ENCODE measurements around the gene AP3S2.

Gene AP3S2

DNA sequence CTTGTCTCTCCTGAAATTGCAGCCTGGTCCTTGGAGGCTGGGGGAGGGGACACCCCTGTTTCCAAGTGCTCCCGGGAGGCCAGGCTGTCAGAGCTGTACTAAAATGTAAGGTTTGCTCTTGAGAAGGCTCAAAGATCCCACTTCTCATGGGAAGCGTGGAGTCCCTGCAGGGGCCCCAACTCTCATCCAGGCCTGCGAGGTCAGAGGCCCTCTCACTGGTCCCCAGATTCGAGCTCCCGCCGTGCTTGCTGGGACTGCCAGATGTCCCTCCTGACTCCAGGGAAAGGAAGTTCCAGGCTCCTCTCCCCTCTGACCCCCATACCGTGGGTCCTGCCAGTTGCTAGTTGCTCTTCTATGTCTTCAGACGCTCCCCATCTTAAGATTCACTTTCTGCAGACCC lies 64.6 kb downstream of the AP3S2 start:
- H3K9me3 ChIP-seq (ENCODE audit: insufficient read depth, low read length, severe bottlenecking): no peaks in the 10 kb centered on the region
- no peak for TF ChIP-seq EZH2 (IDR thresholded peaks at IDR 0.05; ENCODE audit: borderline replicate concordance, low read depth, low read length, severe bottlenecking)
- TF ChIP-seq, protein P1, sequence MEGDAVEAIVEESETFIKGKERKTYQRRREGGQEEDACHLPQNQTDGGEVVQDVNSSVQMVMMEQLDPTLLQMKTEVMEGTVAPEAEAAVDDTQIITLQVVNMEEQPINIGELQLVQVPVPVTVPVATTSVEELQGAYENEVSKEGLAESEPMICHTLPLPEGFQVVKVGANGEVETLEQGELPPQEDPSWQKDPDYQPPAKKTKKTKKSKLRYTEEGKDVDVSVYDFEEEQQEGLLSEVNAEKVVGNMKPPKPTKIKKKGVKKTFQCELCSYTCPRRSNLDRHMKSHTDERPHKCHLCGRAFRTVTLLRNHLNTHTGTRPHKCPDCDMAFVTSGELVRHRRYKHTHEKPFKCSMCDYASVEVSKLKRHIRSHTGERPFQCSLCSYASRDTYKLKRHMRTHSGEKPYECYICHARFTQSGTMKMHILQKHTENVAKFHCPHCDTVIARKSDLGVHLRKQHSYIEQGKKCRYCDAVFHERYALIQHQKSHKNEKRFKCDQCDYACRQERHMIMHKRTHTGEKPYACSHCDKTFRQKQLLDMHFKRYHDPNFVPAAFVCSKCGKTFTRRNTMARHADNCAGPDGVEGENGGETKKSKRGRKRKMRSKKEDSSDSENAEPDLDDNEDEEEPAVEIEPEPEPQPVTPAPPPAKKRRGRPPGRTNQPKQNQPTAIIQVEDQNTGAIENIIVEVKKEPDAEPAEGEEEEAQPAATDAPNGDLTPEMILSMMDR (IDR thresholded peaks at IDR 0.05; ENCODE audit: borderline replicate concordance, extremely low read depth, low read length, poor library complexity, severe bottlenecking): no peak
- no peaks in the 10 kb centered on the region for H3K4me1 ChIP-seq (ENCODE audit: insufficient read depth, low read length)
- no peaks in the 10 kb centered on the region for H4K20me1 ChIP-seq (ENCODE audit: insufficient read depth, low read length)
- H3K79me2 ChIP-seq (ENCODE audit: insufficient read depth, low read length): no peaks in the 10 kb centered on the region
- no peak overlapping the region for H3K4me3 ChIP-seq (ENCODE audit: low read depth in 1 of 2, low read length in 2 of 2)
- ATAC-seq (ENCODE audit: insufficient read depth, low read depth) (no peak), DNase-seq (no peak)
- no peak overlapping the region for H2AFZ ChIP-seq (ENCODE audit: low read depth, low read length)
- H3K36me3 ChIP-seq (ENCODE audit: insufficient read depth, low read length): peaks cover 13% of the 10 kb centered on the region
- H3K27ac ChIP-seq (ENCODE audit: low read length): no peak overlapping the region
- no peaks in the 10 kb centered on the region for H3K27me3 ChIP-seq (ENCODE audit: insufficient read depth, low read length, poor library complexity)
- H3K4me2 ChIP-seq (ENCODE audit: insufficient read depth, low read length): no peak overlapping the region
- H3K9ac ChIP-seq (ENCODE audit: low read depth, low read length): no peak overlapping the region

DNA sequence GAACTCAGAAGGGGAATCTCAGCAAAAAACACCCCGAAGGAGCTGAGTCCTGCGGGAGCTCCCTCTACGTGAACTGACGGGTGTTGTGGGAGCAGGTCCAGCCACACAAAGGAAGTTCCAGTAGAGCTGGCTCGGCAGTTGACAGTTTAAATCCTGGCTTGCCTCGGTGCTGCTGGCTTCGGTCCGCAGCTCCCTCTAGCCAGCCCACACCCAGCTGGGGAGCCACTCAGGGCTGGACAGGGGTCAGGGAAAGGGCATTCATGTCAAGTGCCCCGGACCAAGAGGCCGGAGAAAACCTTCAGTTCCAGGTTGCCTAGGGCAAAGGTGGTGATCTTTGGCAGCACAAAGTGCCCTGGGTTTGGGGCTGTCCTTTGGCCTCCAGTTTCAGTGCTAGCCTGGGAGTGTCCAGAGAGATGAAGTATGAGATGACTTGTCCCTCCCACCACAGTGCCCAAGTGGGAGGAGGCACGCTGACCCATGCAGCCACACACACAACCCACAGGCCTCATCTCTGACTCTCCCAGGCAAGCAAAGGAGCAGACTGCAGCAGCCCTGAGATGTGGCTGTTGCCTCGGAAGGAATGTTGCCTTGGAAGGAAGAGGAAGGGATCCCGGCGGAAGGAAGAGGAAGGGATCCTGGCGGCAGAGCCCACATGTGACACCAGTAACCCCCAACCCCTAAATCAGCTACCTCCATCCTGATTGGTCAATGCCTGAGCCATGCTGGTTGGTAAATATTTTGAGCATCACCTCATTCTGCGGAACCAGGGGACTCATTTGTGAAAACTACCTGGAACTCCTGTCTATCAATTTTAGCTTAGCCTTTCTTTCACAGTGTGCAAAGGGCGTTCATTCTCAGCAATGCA lies 65.3 kb downstream of the AP3S2 start:
- no peaks in the 10 kb centered on the region for H3K27me3 ChIP-seq (ENCODE audit: insufficient read depth, low read length, poor library complexity)
- H4K20me1 ChIP-seq (ENCODE audit: insufficient read depth, low read length): no peaks in the 10 kb centered on the region
- no peak overlapping the region for H3K4me3 ChIP-seq (ENCODE audit: low read depth in 1 of 2, low read length in 2 of 2)
- H3K9me3 ChIP-seq (ENCODE audit: insufficient read depth, low read length, severe bottlenecking): no peaks in the 10 kb centered on the region
- H3K4me2 ChIP-seq (ENCODE audit: insufficient read depth, low read length): no peak overlapping the region
- no peak for ATAC-seq (ENCODE audit: insufficient read depth, low read depth)
- peaks cover 6% of the 10 kb centered on the region for H3K36me3 ChIP-seq (ENCODE audit: insufficient read depth, low read length)
- no peaks in the 10 kb centered on the region for H3K79me2 ChIP-seq (ENCODE audit: insufficient read depth, low read length)
- no peak overlapping the region for H3K9ac ChIP-seq (ENCODE audit: low read depth, low read length)
- no peak for TF ChIP-seq EZH2 (IDR thresholded peaks at IDR 0.05; ENCODE audit: borderline replicate concordance, low read depth, low read length, severe bottlenecking)
- TF ChIP-seq, protein P1 (IDR thresholded peaks at IDR 0.05; ENCODE audit: borderline replicate concordance, extremely low read depth, low read length, poor library complexity, severe bottlenecking): no peak
- DNase-seq: no peak
- H3K4me1 ChIP-seq (ENCODE audit: insufficient read depth, low read length): no peaks in the 10 kb centered on the region
- no peak overlapping the region for H2AFZ ChIP-seq (ENCODE audit: low read depth, low read length)
- H3K27ac ChIP-seq (ENCODE audit: low read length): no peak overlapping the region

DNA sequence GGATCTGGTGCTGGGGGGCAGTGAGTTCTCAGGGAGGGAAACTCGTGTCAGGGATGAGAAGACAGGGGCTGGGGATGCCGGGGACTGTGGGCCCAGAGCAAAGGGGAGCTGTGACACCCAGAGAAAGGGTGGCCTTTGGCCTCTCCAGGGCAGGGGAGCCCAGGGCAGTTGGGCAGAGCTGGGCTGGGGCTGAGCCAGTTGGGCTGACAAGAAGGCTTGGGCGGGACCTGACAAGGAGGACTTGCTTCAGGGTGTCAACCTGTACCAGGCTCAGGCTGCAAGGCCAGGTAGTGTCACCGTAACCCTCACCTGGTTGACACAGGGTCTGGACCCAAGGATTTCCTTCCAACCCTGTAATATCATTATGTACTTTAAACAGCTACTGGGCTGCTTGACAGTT lies 66.0 kb downstream of the AP3S2 start:
- Histone ChIP-seq H3K4me3 (ENCODE audit: low read depth in 1 of 2, low read length in 2 of 2) (no peak overlapping the region), H3K9ac (ENCODE audit: low read depth, low read length) (no peak overlapping the region), H3K9me3 (ENCODE audit: insufficient read depth, low read length, severe bottlenecking) (no peaks in the 10 kb centered on the region), H3K4me2 (ENCODE audit: insufficient read depth, low read length) (no peak overlapping the region), H3K27me3 (ENCODE audit: insufficient read depth, low read length, poor library complexity) (no peaks in the 10 kb centered on the region), H4K20me1 (ENCODE audit: insufficient read depth, low read length) (no peaks in the 10 kb centered on the region), H3K4me1 (ENCODE audit: insufficient read depth, low read length) (no peaks in the 10 kb centered on the region), H3K36me3 (ENCODE audit: insufficient read depth, low read length) (no peaks in the 10 kb centered on the region), H2AFZ (ENCODE audit: low read depth, low read length) (no peak overlapping the region), H3K79me2 (ENCODE audit: insufficient read depth, low read length) (no peaks in the 10 kb centered on the region), H3K27ac (ENCODE audit: low read length) (no peak overlapping the region)
- no peak for TF ChIP-seq EZH2 (IDR thresholded peaks at IDR 0.05; ENCODE audit: borderline replicate concordance, low read depth, low read length, severe bottlenecking)
- TF ChIP-seq, protein P1 (IDR thresholded peaks at IDR 0.05; ENCODE audit: borderline replicate concordance, extremely low read depth, low read length, poor library complexity, severe bottlenecking): no peak
- no peak for DNase-seq
- no peak for ATAC-seq (ENCODE audit: insufficient read depth, low read depth)
